Measurements from ENCODE around the gene ENAH.

DNA sequence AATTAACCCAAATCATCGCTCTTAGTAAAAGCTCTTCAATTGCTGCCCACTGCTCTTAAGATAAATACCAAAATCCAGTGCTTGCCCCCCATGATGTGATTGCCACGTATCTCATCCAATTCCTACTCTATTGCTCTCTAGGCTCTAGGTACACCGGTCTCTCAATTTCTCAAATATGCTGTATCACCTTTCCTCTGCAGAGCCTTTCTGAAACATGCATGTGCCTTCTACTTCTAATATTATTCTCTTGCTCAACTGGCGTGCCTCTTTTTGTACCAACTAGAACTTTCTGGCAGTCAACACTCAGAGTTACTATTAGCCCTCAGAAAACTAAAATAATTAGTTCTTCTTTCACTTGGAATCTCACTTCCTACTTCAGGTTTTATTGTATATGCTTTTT, 113.3 kb downstream of the ENAH start:
- TF ChIP-seq, protein P1, sequence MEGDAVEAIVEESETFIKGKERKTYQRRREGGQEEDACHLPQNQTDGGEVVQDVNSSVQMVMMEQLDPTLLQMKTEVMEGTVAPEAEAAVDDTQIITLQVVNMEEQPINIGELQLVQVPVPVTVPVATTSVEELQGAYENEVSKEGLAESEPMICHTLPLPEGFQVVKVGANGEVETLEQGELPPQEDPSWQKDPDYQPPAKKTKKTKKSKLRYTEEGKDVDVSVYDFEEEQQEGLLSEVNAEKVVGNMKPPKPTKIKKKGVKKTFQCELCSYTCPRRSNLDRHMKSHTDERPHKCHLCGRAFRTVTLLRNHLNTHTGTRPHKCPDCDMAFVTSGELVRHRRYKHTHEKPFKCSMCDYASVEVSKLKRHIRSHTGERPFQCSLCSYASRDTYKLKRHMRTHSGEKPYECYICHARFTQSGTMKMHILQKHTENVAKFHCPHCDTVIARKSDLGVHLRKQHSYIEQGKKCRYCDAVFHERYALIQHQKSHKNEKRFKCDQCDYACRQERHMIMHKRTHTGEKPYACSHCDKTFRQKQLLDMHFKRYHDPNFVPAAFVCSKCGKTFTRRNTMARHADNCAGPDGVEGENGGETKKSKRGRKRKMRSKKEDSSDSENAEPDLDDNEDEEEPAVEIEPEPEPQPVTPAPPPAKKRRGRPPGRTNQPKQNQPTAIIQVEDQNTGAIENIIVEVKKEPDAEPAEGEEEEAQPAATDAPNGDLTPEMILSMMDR (IDR thresholded peaks at IDR 0.05): no peak
- TF ChIP-seq POLR2A (IDR thresholded peaks at IDR 0.05; ENCODE audit: low read depth) (no peak), POLR2AphosphoS5 (IDR thresholded peaks at IDR 0.05) (no peak), EP300 (IDR thresholded peaks at IDR 0.05) (no peak)
